ENCODE results near the gene MAMDC2. TPM values are rescaled to one million over a fixed set of nuclear protein-coding genes. Genes with fewer than 3 reads are reported as not detected.

MAMDC2 gene
- polyA plus RNA-seq, 3 donors from 2014 or later = 0.22 to 0.81 TPM; not detected in 1

- Mint-ChIP-seq H3K4me1 (peaks cover 0 to 7% of the 10 kb centered on the region in 2 donors), H3K9me3 (peaks cover 0 to 1% (median 0%) of the 10 kb centered on the region in 6 donors), H3K27me3 (ENCODE audit: low read depth in 3 of 3) (peaks cover 0 to 23% (median 4%) of the 10 kb centered on the region in 3 donors), H3K4me3 (no peak overlapping the region), H3K36me3 (no peaks in the 10 kb centered on the region), H3K27ac (no peak overlapping the region)
- no peak for DNase-seq
These were observed 66.8 kb downstream of the MAMDC2 start for GRCh38 chr9:70110194-70111041.

GRCh38 chr9:70111042-70111602 is 67.5 kb downstream of the MAMDC2 start:
- DNase-seq = peak; percentile 12 to 34 (median 23)
- Mint-ChIP-seq H3K9me3 (peaks cover 0 to 1% (median 0%) of the 10 kb centered on the region in 6 donors), H3K36me3 (no peaks in the 10 kb centered on the region), H3K27ac (no peak overlapping the region), H3K4me1 (peaks cover 0 to 7% of the 10 kb centered on the region in 2 donors), H3K4me3 (no peak overlapping the region), H3K27me3 (ENCODE audit: low read depth in 3 of 3) (peaks cover 0 to 23% (median 4%) of the 10 kb centered on the region in 3 donors)

GRCh38 chr9:70111641-70112236 is 68.1 kb downstream of the MAMDC2 start:
- no peak overlapping the region for H3K4me3 Mint-ChIP-seq
- no peaks in the 10 kb centered on the region for H3K36me3 Mint-ChIP-seq
- no peak overlapping the region for H3K27ac Mint-ChIP-seq
- no peak for DNase-seq
- H3K9me3 Mint-ChIP-seq = peaks cover 0 to 1% (median 0%) of the 10 kb centered on the region in 6 donors
- peaks cover 0 to 7% of the 10 kb centered on the region in 2 donors for H3K4me1 Mint-ChIP-seq
- peaks cover 0 to 19% (median 4%) of the 10 kb centered on the region in 3 donors for H3K27me3 Mint-ChIP-seq (ENCODE audit: low read depth in 3 of 3)

- no peak overlapping the region for H3K4me3 Mint-ChIP-seq
- DNase-seq = no peak
- no peaks in the 10 kb centered on the region for H3K36me3 Mint-ChIP-seq
- no peak overlapping the region for H3K27ac Mint-ChIP-seq
- peaks cover 1 to 18% (median 4%) of the 10 kb centered on the region in 3 donors for H3K27me3 Mint-ChIP-seq (ENCODE audit: low read depth in 3 of 3)
- peaks cover 0 to 7% of the 10 kb centered on the region in 2 donors for H3K4me1 Mint-ChIP-seq
- H3K9me3 Mint-ChIP-seq = peaks cover 0 to 1% (median 0%) of the 10 kb centered on the region in 6 donors
These were observed 69.3 kb downstream of the MAMDC2 start for GRCh38 chr9:70112981-70113380.

GRCh38 chr9:70113403-70114022 is 69.9 kb downstream of the MAMDC2 start:
- Mint-ChIP-seq H3K36me3 (no peaks in the 10 kb centered on the region), H3K4me1 (peaks cover 0 to 7% of the 10 kb centered on the region in 2 donors), H3K9me3 (peaks cover 0 to 1% (median 0%) of the 10 kb centered on the region in 6 donors), H3K27me3 (ENCODE audit: low read depth in 3 of 3) (peaks cover 1 to 18% (median 4%) of the 10 kb centered on the region in 3 donors), H3K27ac (no peak overlapping the region), H3K4me3 (no peak overlapping the region)
- no peak for DNase-seq

- Mint-ChIP-seq H3K9me3 (peaks cover 0 to 1% (median 0%) of the 10 kb centered on the region in 6 donors), H3K4me3 (no peak overlapping the region), H3K4me1 (peaks cover 0 to 7% of the 10 kb centered on the region in 2 donors), H3K27ac (no peak overlapping the region), H3K27me3 (ENCODE audit: low read depth in 3 of 3) (peaks cover 1 to 18% (median 2%) of the 10 kb centered on the region in 3 donors), H3K36me3 (no peaks in the 10 kb centered on the region)
- no peak for DNase-seq
These were observed 71.2 kb downstream of the MAMDC2 start for GRCh38 chr9:70114898-70115297.

- no peaks in the 10 kb centered on the region for H3K4me1 Mint-ChIP-seq
- H3K36me3 Mint-ChIP-seq = no peaks in the 10 kb centered on the region
- peaks cover 0 to 13% (median 1%) of the 10 kb centered on the region in 3 donors for H3K27me3 Mint-ChIP-seq (ENCODE audit: low read depth in 3 of 3)
- H3K9me3 Mint-ChIP-seq = no peaks in the 10 kb centered on the region
- no peak overlapping the region for H3K4me3 Mint-ChIP-seq
- H3K27ac Mint-ChIP-seq = no peak overlapping the region
- DNase-seq = no peak
These were observed 74.2 kb downstream of the MAMDC2 start for GRCh38 chr9:70117835-70118319.

- Mint-ChIP-seq H3K9me3 (no peaks in the 10 kb centered on the region), H3K27ac (no peak overlapping the region), H3K27me3 (ENCODE audit: low read depth in 3 of 3) (peaks cover 0 to 5% (median 3%) of the 10 kb centered on the region in 3 donors), H3K36me3 (no peaks in the 10 kb centered on the region), H3K4me1 (no peaks in the 10 kb centered on the region), H3K4me3 (no peak overlapping the region)
- DNase-seq = no peak
These were observed 76.1 kb downstream of the MAMDC2 start for GRCh38 chr9:70119786-70120185.

GRCh38 chr9:70120834-70121510 is 77.3 kb downstream of the MAMDC2 start:
- Mint-ChIP-seq H3K4me1 (no peaks in the 10 kb centered on the region), H3K9me3 (no peaks in the 10 kb centered on the region)

GRCh38 chr9:70121818-70122436 is 78.3 kb downstream of the MAMDC2 start:
- no peak overlapping the region for H3K27ac Mint-ChIP-seq
- H3K4me3 Mint-ChIP-seq = no peak overlapping the region
- H3K27me3 Mint-ChIP-seq (ENCODE audit: low read depth in 3 of 3) = peaks cover 0 to 5% (median 2%) of the 10 kb centered on the region in 3 donors
- H3K4me1 Mint-ChIP-seq = no peaks in the 10 kb centered on the region
- no peak for DNase-seq
- H3K9me3 Mint-ChIP-seq = no peaks in the 10 kb centered on the region
- H3K36me3 Mint-ChIP-seq = no peaks in the 10 kb centered on the region

More at GRCh38 chr9:70120834-70121510, 77.3 kb downstream of the MAMDC2 start:
- Mint-ChIP-seq H3K27ac (no peak overlapping the region), H3K27me3 (ENCODE audit: low read depth in 3 of 3) (peaks cover 0 to 3% (median 2%) of the 10 kb centered on the region in 3 donors), H3K4me3 (no peak overlapping the region), H3K36me3 (no peaks in the 10 kb centered on the region)
- DNase-seq = no peak

- DNase-seq = no peak
- no peaks in the 10 kb centered on the region for H3K4me1 Mint-ChIP-seq
- H3K27ac Mint-ChIP-seq = no peak overlapping the region
- no peak overlapping the region for H3K4me3 Mint-ChIP-seq
- no peaks in the 10 kb centered on the region for H3K36me3 Mint-ChIP-seq
- no peaks in the 10 kb centered on the region for H3K9me3 Mint-ChIP-seq
- peaks cover 0 to 4% (median 2%) of the 10 kb centered on the region in 3 donors for H3K27me3 Mint-ChIP-seq (ENCODE audit: low read depth in 3 of 3)
These were observed 80.0 kb downstream of the MAMDC2 start for GRCh38 chr9:70123695-70124094.

GRCh38 chr9:70125621-70126263 is 82.1 kb downstream of the MAMDC2 start:
- no peaks in the 10 kb centered on the region for H3K36me3 Mint-ChIP-seq
- DNase-seq = no peak
- no peak overlapping the region for H3K4me3 Mint-ChIP-seq
- H3K27me3 Mint-ChIP-seq (ENCODE audit: low read depth in 3 of 3) = peaks cover 0 to 4% (median 1%) of the 10 kb centered on the region in 3 donors
- H3K9me3 Mint-ChIP-seq = no peaks in the 10 kb centered on the region
- no peak overlapping the region for H3K27ac Mint-ChIP-seq
- no peaks in the 10 kb centered on the region for H3K4me1 Mint-ChIP-seq

Data from immature natural killer cell (primary cell).